ENCODE measurements around the gene RARS2. TPM values are rescaled to one million over a fixed set of nuclear protein-coding genes. Genes with fewer than 3 reads are reported as not detected.

RARS2 gene, protein sequence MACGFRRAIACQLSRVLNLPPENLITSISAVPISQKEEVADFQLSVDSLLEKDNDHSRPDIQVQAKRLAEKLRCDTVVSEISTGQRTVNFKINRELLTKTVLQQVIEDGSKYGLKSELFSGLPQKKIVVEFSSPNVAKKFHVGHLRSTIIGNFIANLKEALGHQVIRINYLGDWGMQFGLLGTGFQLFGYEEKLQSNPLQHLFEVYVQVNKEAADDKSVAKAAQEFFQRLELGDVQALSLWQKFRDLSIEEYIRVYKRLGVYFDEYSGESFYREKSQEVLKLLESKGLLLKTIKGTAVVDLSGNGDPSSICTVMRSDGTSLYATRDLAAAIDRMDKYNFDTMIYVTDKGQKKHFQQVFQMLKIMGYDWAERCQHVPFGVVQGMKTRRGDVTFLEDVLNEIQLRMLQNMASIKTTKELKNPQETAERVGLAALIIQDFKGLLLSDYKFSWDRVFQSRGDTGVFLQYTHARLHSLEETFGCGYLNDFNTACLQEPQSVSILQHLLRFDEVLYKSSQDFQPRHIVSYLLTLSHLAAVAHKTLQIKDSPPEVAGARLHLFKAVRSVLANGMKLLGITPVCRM
- 29.6 and 31.8 TPM in 2 replicates for total RNA-seq (2014; rRNA removed; shearing (Covaris generic))
- polyA plus RNA-seq (2016; fragmentation: Nextera tagmentation; extraction: Ambion mirVana), result 33.9 and 38.5 TPM in 2 replicates
- long read RNA-seq, transcript RARS2-201 (20 exons, 1,818 nt), result major isoform, 14 of 32 reads
- long read RNA-seq, partial matches to known transcripts, result 6 of 32 reads
- long read RNA-seq, other reads (novel, unspliced or antisense), result 12 of 32 reads

DNA sequence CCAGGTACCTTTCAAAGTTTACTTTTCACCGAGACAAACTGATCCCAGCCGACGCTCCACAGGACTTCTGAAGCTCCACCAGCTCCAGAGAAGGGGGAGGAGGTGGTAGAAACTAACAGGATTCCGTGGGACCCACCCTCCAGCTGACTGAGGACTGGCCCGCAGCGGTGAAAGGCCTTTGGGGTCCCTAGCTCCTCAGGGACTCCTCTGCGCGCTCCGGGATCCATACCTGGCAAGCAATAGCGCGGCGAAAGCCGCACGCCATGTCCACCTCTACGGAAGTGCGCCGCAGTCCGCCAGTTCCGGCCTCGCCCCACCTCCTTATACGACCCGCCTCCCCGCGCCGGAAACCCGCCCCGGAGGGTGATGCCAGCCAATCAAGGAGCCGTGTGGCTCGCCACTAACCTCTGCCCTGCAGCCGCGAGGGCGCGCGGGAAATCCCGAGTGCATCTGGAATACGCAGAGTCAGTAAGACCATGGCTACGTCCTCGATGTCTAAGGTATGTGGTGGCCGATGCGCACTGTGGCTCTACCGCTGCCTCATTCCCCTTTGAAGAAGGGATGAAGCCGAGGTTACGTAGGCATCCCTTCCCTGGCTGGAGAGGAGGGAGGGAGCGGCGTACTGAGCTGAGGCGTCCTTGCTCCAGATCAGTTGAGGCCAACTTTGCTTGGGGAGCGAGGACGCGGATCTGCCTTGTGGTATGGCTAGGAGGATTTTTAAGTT lies at the start of gene RARS2, which contains the start of gene ORC3:
Gene RARS2 (minus strand): TSS at position 295 of the 724 bp plus-strand sequence. CDS start 30 bp downstream, at position 265.
Gene ORC3 (plus strand): TSS at position 443 of the 724 bp plus-strand sequence. CDS start 34 bp downstream, at position 477.
- Histone ChIP-seq H3K4me1 (ENCODE audit: insufficient read depth) (peaks cover 11% of the 10 kb centered on the region; the same call in 1 of the 2 replicates), H3F3A (replicated peaks; ENCODE audit: low read depth) (no peaks in the 10 kb centered on the region), H3K4me3 (peak within 1 kb of the TSS; percentile 83), H2AFZ (peak within 1 kb of the TSS; percentile 70), H3K27ac (ENCODE audit: low read depth) (peak within 1 kb of the TSS; percentile 90), H3K79me2 (replicated peaks; ENCODE audit: insufficient read depth) (peaks cover 95% of the 10 kb centered on the region), H3K4me2 (peak within 1 kb of the TSS; percentile 91), H3K9me2 (ENCODE audit: insufficient read depth) (no peaks in the 10 kb centered on the region), H4K20me1 (replicated peaks; ENCODE audit: insufficient read depth) (peaks cover 28% of the 10 kb centered on the region; the same call in 1 of the 2 replicates), H3K36me3 (ENCODE audit: insufficient read depth) (peaks cover 9% of the 10 kb centered on the region; the same call in 1 of the 2 replicates), H3K27me3 (ENCODE audit: insufficient read depth) (no peaks in the 10 kb centered on the region)
- H3K27me3 Mint-ChIP-seq (ENCODE audit: insufficient read depth, low read depth, poor library complexity), result peaks cover 11% of the 10 kb centered on the region
- peak within 1 kb of the TSS; percentile 98 for H3K4me3 Mint-ChIP-seq
- peaks cover 33% of the 10 kb centered on the region for H3K36me3 Mint-ChIP-seq (ENCODE audit: low read depth)
- ATAC-seq, result peak; percentile 99
- H3K9me3 Mint-ChIP-seq, result no peaks in the 10 kb centered on the region; the same call in 2 of the 3 replicates
- H3K27ac Mint-ChIP-seq, result peak within 1 kb of the TSS; percentile 98
- DNase-seq (ENCODE audit: low spot score), result peak; percentile 98
- H3K4me1 Mint-ChIP-seq, result peaks cover 17% of the 10 kb centered on the region
- TF ChIP-seq POLR2AphosphoS5 (IDR thresholded peaks at IDR 0.05; ENCODE audit: low read depth) (peak; percentile 99), ZNF331 (CRISPR knock-in tag; IDR thresholded peaks at IDR 0.05; ENCODE audit: low read depth) (no peak), ZNF114 (CRISPR knock-in tag; IDR thresholded peaks at IDR 0.05) (no peak), EZH2phosphoT487 (IDR thresholded peaks at IDR 0.05; ENCODE audit: unreplicated experiment) (no peak), CREB1 (CRISPR knock-in tag; IDR thresholded peaks at IDR 0.05; ENCODE audit: low read depth) (peak; percentile 54), JUNB (IDR thresholded peaks at IDR 0.05; ENCODE audit: unreplicated experiment) (no peak), NANOG (IDR thresholded peaks at IDR 0.05; ENCODE audit: borderline replicate concordance) (no peak), EZH2 (IDR thresholded peaks at IDR 0.05; ENCODE audit: low read depth, unreplicated experiment) (no peak), STAT1 (IDR thresholded peaks at IDR 0.05; ENCODE audit: unreplicated experiment) (no peak)
- TF ChIP-seq, protein P1, sequence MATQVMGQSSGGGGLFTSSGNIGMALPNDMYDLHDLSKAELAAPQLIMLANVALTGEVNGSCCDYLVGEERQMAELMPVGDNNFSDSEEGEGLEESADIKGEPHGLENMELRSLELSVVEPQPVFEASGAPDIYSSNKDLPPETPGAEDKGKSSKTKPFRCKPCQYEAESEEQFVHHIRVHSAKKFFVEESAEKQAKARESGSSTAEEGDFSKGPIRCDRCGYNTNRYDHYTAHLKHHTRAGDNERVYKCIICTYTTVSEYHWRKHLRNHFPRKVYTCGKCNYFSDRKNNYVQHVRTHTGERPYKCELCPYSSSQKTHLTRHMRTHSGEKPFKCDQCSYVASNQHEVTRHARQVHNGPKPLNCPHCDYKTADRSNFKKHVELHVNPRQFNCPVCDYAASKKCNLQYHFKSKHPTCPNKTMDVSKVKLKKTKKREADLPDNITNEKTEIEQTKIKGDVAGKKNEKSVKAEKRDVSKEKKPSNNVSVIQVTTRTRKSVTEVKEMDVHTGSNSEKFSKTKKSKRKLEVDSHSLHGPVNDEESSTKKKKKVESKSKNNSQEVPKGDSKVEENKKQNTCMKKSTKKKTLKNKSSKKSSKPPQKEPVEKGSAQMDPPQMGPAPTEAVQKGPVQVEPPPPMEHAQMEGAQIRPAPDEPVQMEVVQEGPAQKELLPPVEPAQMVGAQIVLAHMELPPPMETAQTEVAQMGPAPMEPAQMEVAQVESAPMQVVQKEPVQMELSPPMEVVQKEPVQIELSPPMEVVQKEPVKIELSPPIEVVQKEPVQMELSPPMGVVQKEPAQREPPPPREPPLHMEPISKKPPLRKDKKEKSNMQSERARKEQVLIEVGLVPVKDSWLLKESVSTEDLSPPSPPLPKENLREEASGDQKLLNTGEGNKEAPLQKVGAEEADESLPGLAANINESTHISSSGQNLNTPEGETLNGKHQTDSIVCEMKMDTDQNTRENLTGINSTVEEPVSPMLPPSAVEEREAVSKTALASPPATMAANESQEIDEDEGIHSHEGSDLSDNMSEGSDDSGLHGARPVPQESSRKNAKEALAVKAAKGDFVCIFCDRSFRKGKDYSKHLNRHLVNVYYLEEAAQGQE (IDR thresholded peaks at IDR 0.05; ENCODE audit: unreplicated experiment), result no peak
- TF ChIP-seq, protein P2, sequence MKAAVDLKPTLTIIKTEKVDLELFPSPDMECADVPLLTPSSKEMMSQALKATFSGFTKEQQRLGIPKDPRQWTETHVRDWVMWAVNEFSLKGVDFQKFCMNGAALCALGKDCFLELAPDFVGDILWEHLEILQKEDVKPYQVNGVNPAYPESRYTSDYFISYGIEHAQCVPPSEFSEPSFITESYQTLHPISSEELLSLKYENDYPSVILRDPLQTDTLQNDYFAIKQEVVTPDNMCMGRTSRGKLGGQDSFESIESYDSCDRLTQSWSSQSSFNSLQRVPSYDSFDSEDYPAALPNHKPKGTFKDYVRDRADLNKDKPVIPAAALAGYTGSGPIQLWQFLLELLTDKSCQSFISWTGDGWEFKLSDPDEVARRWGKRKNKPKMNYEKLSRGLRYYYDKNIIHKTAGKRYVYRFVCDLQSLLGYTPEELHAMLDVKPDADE (IDR thresholded peaks at IDR 0.05), result peak; percentile 85
- TF ChIP-seq, protein P3, sequence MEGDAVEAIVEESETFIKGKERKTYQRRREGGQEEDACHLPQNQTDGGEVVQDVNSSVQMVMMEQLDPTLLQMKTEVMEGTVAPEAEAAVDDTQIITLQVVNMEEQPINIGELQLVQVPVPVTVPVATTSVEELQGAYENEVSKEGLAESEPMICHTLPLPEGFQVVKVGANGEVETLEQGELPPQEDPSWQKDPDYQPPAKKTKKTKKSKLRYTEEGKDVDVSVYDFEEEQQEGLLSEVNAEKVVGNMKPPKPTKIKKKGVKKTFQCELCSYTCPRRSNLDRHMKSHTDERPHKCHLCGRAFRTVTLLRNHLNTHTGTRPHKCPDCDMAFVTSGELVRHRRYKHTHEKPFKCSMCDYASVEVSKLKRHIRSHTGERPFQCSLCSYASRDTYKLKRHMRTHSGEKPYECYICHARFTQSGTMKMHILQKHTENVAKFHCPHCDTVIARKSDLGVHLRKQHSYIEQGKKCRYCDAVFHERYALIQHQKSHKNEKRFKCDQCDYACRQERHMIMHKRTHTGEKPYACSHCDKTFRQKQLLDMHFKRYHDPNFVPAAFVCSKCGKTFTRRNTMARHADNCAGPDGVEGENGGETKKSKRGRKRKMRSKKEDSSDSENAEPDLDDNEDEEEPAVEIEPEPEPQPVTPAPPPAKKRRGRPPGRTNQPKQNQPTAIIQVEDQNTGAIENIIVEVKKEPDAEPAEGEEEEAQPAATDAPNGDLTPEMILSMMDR (conservative IDR thresholded peaks at IDR 0.05; ENCODE audit: low read depth in 2 of 2), result no peak
